IMR-90 (cell line): ENCODE measurements around the gene FAF2. TPM values are rescaled to one million over a fixed set of nuclear protein-coding genes. Genes with fewer than 3 reads are reported as not detected.

Source experiments
- ATAC-seq: fragments of 200-7000 bp; cut with Tn5 transposase; 2 replicates; pipeline ENCODE4 v1.9.1; 2020; ENCODE audit warnings: low read depth, mild to moderate bottlenecking, moderate library complexity
- BruUV-seq: library from RNA; stranded (reverse); fragments of 400-500 nt; replicated peaks from 2 replicates; lab custom pipeline; 2021; lab: Mats Ljungman, UMichigan
- CTCF ChIA-PET: fragments of 300-600 bp; formaldehyde crosslinking; extraction: SDS; loops from one replicate; lab custom pipeline; 2021; ENCODE audit warnings: antibody characterized with exemption; lab: Yijun Ruan, JAX
- POLR2A ChIA-PET: fragments of 300-600 bp; sonication (Branson Sonifier 250); formaldehyde crosslinking; loops from one replicate; lab custom pipeline; 2022; ENCODE audit warnings: antibody characterized with exemption; ENCODE audit not compliant: unreplicated experiment; lab: Charles Lee
- DNase-seq: peaks from one replicate; pipeline ENCODE4 v3.0.0; 2013
- H2AFZ ChIP-seq: replicated peaks from 2 replicates; pipeline ENCODE3; 2013; ENCODE audit warnings: low read length, mild to moderate bottlenecking; ENCODE audit not compliant: poor library complexity
- H2AK5ac ChIP-seq: 2 replicates; pipeline ENCODE4 v1.6.1; 2013; ENCODE audit warnings: low read depth, low read length, inconsistent platforms
- H2AK9ac ChIP-seq: replicated peaks from 2 replicates; pipeline ENCODE3; 2013; ENCODE audit warnings: mild to moderate bottlenecking, low read depth, low read length, moderate library complexity; ENCODE audit not compliant: poor library complexity
- H2BK120ac ChIP-seq: 2 replicates; pipeline ENCODE4 v1.6.1; 2013; ENCODE audit warnings: low read depth, low read length, inconsistent platforms
- H2BK15ac ChIP-seq: 3 replicates; pipeline ENCODE4 v1.6.1; 2013; ENCODE audit warnings: low read depth, low read length, inconsistent platforms
- H2BK20ac ChIP-seq: 2 replicates; pipeline ENCODE4 v1.6.1; 2013; ENCODE audit warnings: low read depth, mild to moderate bottlenecking, inconsistent platforms, low read length, moderate library complexity
- H2BK5ac ChIP-seq: 2 replicates; pipeline ENCODE4 v1.6.1; 2013; ENCODE audit warnings: mild to moderate bottlenecking, low read depth, low read length, inconsistent platforms; ENCODE audit not compliant: poor library complexity, severe bottlenecking
- H3K14ac ChIP-seq: replicated peaks from 2 replicates; pipeline ENCODE4 v1.6.1; 2013; ENCODE audit warnings: low read depth, low read length, inconsistent platforms
- H3K18ac ChIP-seq: 2 replicates; pipeline ENCODE4 v1.6.1; 2013; ENCODE audit warnings: low read depth, low read length, control low read depth
- H3K23ac ChIP-seq: 2 replicates; pipeline ENCODE4 v1.6.1; 2013; ENCODE audit warnings: low read depth, low read length, inconsistent platforms
- H3K27ac ChIP-seq: 2 replicates; pipeline ENCODE4 v1.5.1; 2013; ENCODE audit warnings: mild to moderate bottlenecking, control low read depth, low read length; ENCODE audit not compliant: insufficient read depth
- H3K27me3 ChIP-seq: 2 replicates; pipeline ENCODE4 v1.6.1; 2013; ENCODE audit warnings: low read length; ENCODE audit not compliant: control insufficient read depth, insufficient read depth
- H3K36me3 ChIP-seq: 2 replicates; pipeline ENCODE4 v1.6.1; 2013; ENCODE audit warnings: low read length, mixed read lengths; ENCODE audit not compliant: control insufficient read depth, insufficient read depth
- H3K4ac ChIP-seq: 2 replicates; pipeline ENCODE4 v1.6.1; 2013; ENCODE audit warnings: low read depth, low read length, inconsistent platforms
- H3K4me1 ChIP-seq: 2 replicates; pipeline ENCODE4 v1.6.1; 2013; ENCODE audit warnings: low read length, mixed read lengths; ENCODE audit not compliant: control insufficient read depth, insufficient read depth
- H3K4me2 ChIP-seq: 2 replicates; pipeline ENCODE4 v1.6.1; 2013; ENCODE audit warnings: low read depth, mild to moderate bottlenecking, control low read depth, low read length, moderate library complexity
- H3K4me3 ChIP-seq: 2 replicates; pipeline ENCODE4 v1.5.1; 2013; ENCODE audit warnings: low read depth, mild to moderate bottlenecking, control low read depth, low read length, moderate library complexity; ENCODE audit not compliant: insufficient read depth
- H3K56ac ChIP-seq: 2 replicates; pipeline ENCODE4 v1.6.1; 2013; ENCODE audit warnings: low read length, inconsistent platforms; ENCODE audit not compliant: insufficient read depth; ENCODE audit errors: extremely low read depth
- H3K79me1 ChIP-seq, 2 experiments: 2 replicates each; pipeline ENCODE4 v1.6.1; 2013; ENCODE audit warnings: low read length in 2 of 2, inconsistent platforms in 1 of 2, low read depth in 1 of 2
- H3K9ac ChIP-seq: 2 replicates; pipeline ENCODE4 v1.6.1; 2013; ENCODE audit warnings: low read depth, low read length, control low read depth
- H3K9me1 ChIP-seq: 2 replicates; pipeline ENCODE4 v1.6.1; 2013; ENCODE audit warnings: low read length, inconsistent platforms; ENCODE audit not compliant: insufficient read depth
- H3K9me3 ChIP-seq: 2 replicates; pipeline ENCODE4 v1.6.1; 2013; ENCODE audit warnings: low read length; ENCODE audit not compliant: control insufficient read depth, insufficient read depth
- H4K20me1 ChIP-seq: 2 replicates; pipeline ENCODE4 v1.6.1; 2013; ENCODE audit warnings: low read length, inconsistent platforms; ENCODE audit not compliant: insufficient read depth
- H4K5ac ChIP-seq: 2 replicates; pipeline ENCODE4 v1.6.1; 2013; ENCODE audit warnings: mild to moderate bottlenecking, low read depth, low read length, control low read depth
- H4K8ac ChIP-seq, 2 experiments: 2 replicates each; pipeline ENCODE4 v1.6.1; 2013; ENCODE audit warnings: low read depth in 2 of 2, low read length in 2 of 2, control low read depth in 1 of 2, inconsistent platforms in 1 of 2
- H4K91ac ChIP-seq: 2 replicates; pipeline ENCODE4 v1.6.1; 2013; ENCODE audit warnings: low read depth, low read length, inconsistent platforms; ENCODE audit not compliant: insufficient read depth
- BHLHE40 ChIP-seq: fragments of 150-350 bp; IDR thresholded peaks from 2 replicates; pipeline ENCODE4 v1.6.1; 2016; ENCODE audit warnings: mild to moderate bottlenecking, low read depth, low read length
- MXI1 ChIP-seq: IDR thresholded peaks from 2 replicates; pipeline ENCODE4 v1.6.1; 2012; ENCODE audit warnings: low read depth, mild to moderate bottlenecking, low read length, moderate library complexity, borderline replicate concordance
- WGBS, 2 experiments: methylation state at CpG; one replicate each; pipeline versions ENCODE4 v1.1.5 to v1.1.7; 2013; ENCODE audit warnings: missing lambda C conversion rate in 2 of 2; ENCODE audit not compliant: insufficient read length in 1 of 2; ENCODE audit errors: extremely low coverage in 2 of 2; 5-methylcytosine and 5-hydroxymethylcytosine counted together
- dilution Hi-C: fragments of 300-500 bp; cut with HindIII; formaldehyde crosslinking; loops from one replicate; pipeline ENCODE4 v1.14.3; 2018; ENCODE audit warnings: low sequenced_read_pairs; ENCODE audit not compliant: unreplicated experiment
- in situ Hi-C: fragments of 300-500 bp; cut with MboI; formaldehyde crosslinking; loops from 3 replicates; pipeline ENCODE4 v1.14.3; 2019; ENCODE audit warnings: low sequenced_read_pairs, inconsistent platforms, mixed read lengths
- intact Hi-C: fragments of 100-400 bp; cut with micrococcal nuclease; formaldehyde crosslinking; loops from 2 replicates; pipeline ENCODE4 v1.10.0; 2022
- polyA plus RNA-seq, 3 experiments: library from polyadenylated mRNA; depleted of rRNA; stranded (reverse); fragments of >200 nt; gene quantifications; 2 replicates each; pipeline ENCODE4 v1.2.3, GENCODE V29; 2012; ENCODE audit warnings: low replicate concordance in 1 of 3
- total RNA-seq: library from RNA; depleted of rRNA; stranded (reverse); fragments of >200 nt; gene quantifications from 2 replicates; pipeline ENCODE4 v1.2.3, GENCODE V29; 2012
- TF ChIP-seq, protein P1 (sequence below): conservative IDR thresholded peaks from 2 replicates; pipeline ENCODE4 v1.5.1; 2012; ENCODE audit warnings: mild to moderate bottlenecking, low read depth, low read length, improper control_type of control experiment

The FAF2 gene
- total and polyA plus RNA-seq, 2 of the 4 experiments (the other 2 are of a cell fraction) = 32.9 to 47.0 TPM

DNA sequence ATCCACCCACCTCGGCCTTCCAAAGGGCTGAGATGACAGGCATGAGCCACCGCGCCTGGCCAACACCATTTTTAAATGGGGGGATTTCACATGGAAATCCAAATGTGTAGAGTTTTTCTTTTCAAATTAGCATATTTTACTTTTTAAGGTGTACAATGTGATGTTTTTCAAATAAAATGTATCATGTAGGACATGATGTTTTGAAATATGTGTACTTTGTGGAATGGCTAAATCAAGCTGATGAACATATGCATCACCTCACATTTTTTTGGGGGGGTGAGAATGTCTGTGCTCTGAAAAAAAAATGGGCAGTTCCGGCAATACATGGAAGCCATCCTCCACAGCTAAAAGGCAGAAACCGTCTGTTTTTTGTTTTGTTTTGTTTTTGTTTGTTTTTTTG, 3.4 kb upstream of the FAF2 start:
- H4K5ac ChIP-seq = no peak overlapping the region
- no peak overlapping the region for H4K91ac ChIP-seq
- BruUV-seq = no TSS peak
- ChIA-PET POLR2A (no interaction called here), CTCF (no interaction called here)
- no peaks in the 10 kb centered on the region; the same call in 1 of the 2 replicates for H3K27me3 ChIP-seq
- no peak overlapping the region for H3K4me2 ChIP-seq
- no peak overlapping the region for H2BK120ac ChIP-seq
- no peaks in the 10 kb centered on the region for H3K9me3 ChIP-seq
- H2BK15ac ChIP-seq = no peak overlapping the region
- no peak overlapping the region for H3K4ac ChIP-seq
- H2AFZ ChIP-seq = no peak overlapping the region
- H2AK9ac ChIP-seq = no peak overlapping the region
- no peaks in the 10 kb centered on the region for H3K36me3 ChIP-seq
- peaks cover 3% of the 10 kb centered on the region for H3K4me1 ChIP-seq
- intact Hi-C loops (no loop called here), dilution Hi-C loops (no loop called here), in situ Hi-C loops (no loop called here)
- H3K27ac ChIP-seq = no peak overlapping the region
- no peak for TF ChIP-seq MXI1
- TF ChIP-seq, protein P1, sequence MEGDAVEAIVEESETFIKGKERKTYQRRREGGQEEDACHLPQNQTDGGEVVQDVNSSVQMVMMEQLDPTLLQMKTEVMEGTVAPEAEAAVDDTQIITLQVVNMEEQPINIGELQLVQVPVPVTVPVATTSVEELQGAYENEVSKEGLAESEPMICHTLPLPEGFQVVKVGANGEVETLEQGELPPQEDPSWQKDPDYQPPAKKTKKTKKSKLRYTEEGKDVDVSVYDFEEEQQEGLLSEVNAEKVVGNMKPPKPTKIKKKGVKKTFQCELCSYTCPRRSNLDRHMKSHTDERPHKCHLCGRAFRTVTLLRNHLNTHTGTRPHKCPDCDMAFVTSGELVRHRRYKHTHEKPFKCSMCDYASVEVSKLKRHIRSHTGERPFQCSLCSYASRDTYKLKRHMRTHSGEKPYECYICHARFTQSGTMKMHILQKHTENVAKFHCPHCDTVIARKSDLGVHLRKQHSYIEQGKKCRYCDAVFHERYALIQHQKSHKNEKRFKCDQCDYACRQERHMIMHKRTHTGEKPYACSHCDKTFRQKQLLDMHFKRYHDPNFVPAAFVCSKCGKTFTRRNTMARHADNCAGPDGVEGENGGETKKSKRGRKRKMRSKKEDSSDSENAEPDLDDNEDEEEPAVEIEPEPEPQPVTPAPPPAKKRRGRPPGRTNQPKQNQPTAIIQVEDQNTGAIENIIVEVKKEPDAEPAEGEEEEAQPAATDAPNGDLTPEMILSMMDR = no peak
- no peak for TF ChIP-seq BHLHE40
- no peak overlapping the region for H3K4me3 ChIP-seq
- no peak overlapping the region for H3K23ac ChIP-seq
- no peak overlapping the region for H3K9ac ChIP-seq
- H3K14ac ChIP-seq = no peak overlapping the region
- no peak overlapping the region for H4K8ac ChIP-seq
- no peak overlapping the region for H2AK5ac ChIP-seq
- no peak overlapping the region for H2BK20ac ChIP-seq
- DNase-seq = no peak
- ATAC-seq = no peak
- no peak overlapping the region for H3K56ac ChIP-seq
- H4K20me1 ChIP-seq = no peaks in the 10 kb centered on the region
- H3K18ac ChIP-seq = no peak overlapping the region
- no CpG with 5 or more reads among the region's 5 CpGs for WGBS, 2 experiments
- no peaks in the 10 kb centered on the region; the same call in 1 of the 2 replicates for H3K9me1 ChIP-seq
- H2BK5ac ChIP-seq = no peak overlapping the region
- peaks cover 0 to 20% of the 10 kb centered on the region in 2 experiments; a peak in 3 of 4 replicates for H3K79me1 ChIP-seq
